ENCODE data around the gene SF3B5. TPM values are rescaled to one million over a fixed set of nuclear protein-coding genes. Genes with fewer than 3 reads are reported as not detected.

SF3B5 gene
- polyA plus RNA-seq, 1 donor (not counting 4 experiments of a cell fraction or from before 2014, with no cell fraction given): 199 TPM

- Histone ChIP-seq H3K27ac (ENCODE audit: control insufficient read depth, insufficient read depth, low read length) (no peak overlapping the region), H3K27me3 (ENCODE audit: control insufficient read depth, extremely low read depth, insufficient read depth, low read length) (peaks cover 45% of the 10 kb centered on the region), H3K4me3 (ENCODE audit: control insufficient read depth in 2 of 3, extremely low read depth in 1 of 3, insufficient read depth in 2 of 3, low read depth in 1 of 3, low read length in 3 of 3) (no peak overlapping the region), H3K4me2 (ENCODE audit: control insufficient read depth, extremely low read depth, insufficient read depth, low read depth, low read length) (no peak overlapping the region), H3K9me1 (ENCODE audit: control insufficient read depth, extremely low read depth, insufficient read depth, low read length) (no peaks in the 10 kb centered on the region), H3K79me2 (ENCODE audit: control insufficient read depth, insufficient read depth, low read length) (no peaks in the 10 kb centered on the region), H3K9me3 (ENCODE audit: control insufficient read depth, low read depth, low read length) (no peaks in the 10 kb centered on the region), H4K20me1 (ENCODE audit: control insufficient read depth, extremely low read depth, insufficient read depth, low read length) (no peaks in the 10 kb centered on the region), H3K9ac (ENCODE audit: control insufficient read depth, extremely low read depth, insufficient read depth, low read length) (no peak overlapping the region), H3K36me3 (ENCODE audit: control insufficient read depth in 2 of 2, extremely low read depth in 1 of 2, insufficient read depth in 2 of 2, low read length in 2 of 2) (no peaks in the 10 kb centered on the region), H3K4me1 (ENCODE audit: control insufficient read depth, extremely low read depth, insufficient read depth, low read length) (peaks cover 8% of the 10 kb centered on the region), H2AFZ (ENCODE audit: control insufficient read depth, low read length) (no peak overlapping the region)
- FAIRE-seq (no peak), DNase-seq (ENCODE audit: low read depth, low spot score) (no peak)
- dilution Hi-C loops (cut with MboI; ENCODE audit: extremely low pct_ligation_motif_present, low sequenced_read_pairs): no loop called here
- TF ChIP-seq EZH2 (IDR thresholded peaks at IDR 0.05; ENCODE audit: low read length) (no peak), CTCF (optimal IDR thresholded peaks at IDR 0.05 in 1 of 3, IDR thresholded peaks at IDR 0.05 in 1 of 3, conservative IDR thresholded peaks at IDR 0.05 in 1 of 3; ENCODE audit: extremely low read depth in 1 of 3, insufficient read depth in 2 of 3, low read length in 3 of 3) (no peak)
These were observed 28.5 kb downstream of the SF3B5 start for GRCh38 chr6:144066741-144067484.

- Histone ChIP-seq H3K9ac (ENCODE audit: control insufficient read depth, extremely low read depth, insufficient read depth, low read length) (no peak overlapping the region), H2AFZ (ENCODE audit: control insufficient read depth, low read length) (no peak overlapping the region), H4K20me1 (ENCODE audit: control insufficient read depth, extremely low read depth, insufficient read depth, low read length) (no peaks in the 10 kb centered on the region), H3K27me3 (ENCODE audit: control insufficient read depth, extremely low read depth, insufficient read depth, low read length) (peaks cover 45% of the 10 kb centered on the region), H3K9me1 (ENCODE audit: control insufficient read depth, extremely low read depth, insufficient read depth, low read length) (no peaks in the 10 kb centered on the region), H3K9me3 (ENCODE audit: control insufficient read depth, low read depth, low read length) (no peaks in the 10 kb centered on the region), H3K79me2 (ENCODE audit: control insufficient read depth, insufficient read depth, low read length) (no peaks in the 10 kb centered on the region), H3K36me3 (ENCODE audit: control insufficient read depth in 2 of 2, extremely low read depth in 1 of 2, insufficient read depth in 2 of 2, low read length in 2 of 2) (no peaks in the 10 kb centered on the region), H3K4me1 (ENCODE audit: control insufficient read depth, extremely low read depth, insufficient read depth, low read length) (peaks cover 8% of the 10 kb centered on the region), H3K4me3 (ENCODE audit: control insufficient read depth in 2 of 3, extremely low read depth in 1 of 3, insufficient read depth in 2 of 3, low read depth in 1 of 3, low read length in 3 of 3) (no peak overlapping the region), H3K4me2 (ENCODE audit: control insufficient read depth, extremely low read depth, insufficient read depth, low read depth, low read length) (no peak overlapping the region), H3K27ac (ENCODE audit: control insufficient read depth, insufficient read depth, low read length) (no peak overlapping the region)
- peak; percentile 41 for TF ChIP-seq EZH2 (IDR thresholded peaks at IDR 0.05; ENCODE audit: low read length)
- TF ChIP-seq CTCF (optimal IDR thresholded peaks at IDR 0.05 in 1 of 3, IDR thresholded peaks at IDR 0.05 in 1 of 3, conservative IDR thresholded peaks at IDR 0.05 in 1 of 3; ENCODE audit: extremely low read depth in 1 of 3, insufficient read depth in 2 of 3, low read length in 3 of 3): no peak
- FAIRE-seq (no peak), DNase-seq (ENCODE audit: low read depth, low spot score) (no peak)
- dilution Hi-C loops (cut with MboI; ENCODE audit: extremely low pct_ligation_motif_present, low sequenced_read_pairs): no loop called here
These were observed 29.1 kb downstream of the SF3B5 start for GRCh38 chr6:144066255-144066654.

Measured in keratinocyte (primary cell).